HG02870 (cell line): ENCODE results near the gene JCAD.
"Not testable (repeated sequence)": the region's sequence is repeated elsewhere in the genome, so short reads cannot be mapped to it uniquely, and the experiment has no call there.

Experiments used
- ATAC-seq: cut with Tn5 transposase; IDR thresholded peaks from one replicate; pipeline ENCODE4 v1.9.1; 2021; ENCODE audit warnings: mild to moderate bottlenecking, moderate library complexity; ENCODE audit not compliant: unreplicated experiment

Gene JCAD

DNA sequence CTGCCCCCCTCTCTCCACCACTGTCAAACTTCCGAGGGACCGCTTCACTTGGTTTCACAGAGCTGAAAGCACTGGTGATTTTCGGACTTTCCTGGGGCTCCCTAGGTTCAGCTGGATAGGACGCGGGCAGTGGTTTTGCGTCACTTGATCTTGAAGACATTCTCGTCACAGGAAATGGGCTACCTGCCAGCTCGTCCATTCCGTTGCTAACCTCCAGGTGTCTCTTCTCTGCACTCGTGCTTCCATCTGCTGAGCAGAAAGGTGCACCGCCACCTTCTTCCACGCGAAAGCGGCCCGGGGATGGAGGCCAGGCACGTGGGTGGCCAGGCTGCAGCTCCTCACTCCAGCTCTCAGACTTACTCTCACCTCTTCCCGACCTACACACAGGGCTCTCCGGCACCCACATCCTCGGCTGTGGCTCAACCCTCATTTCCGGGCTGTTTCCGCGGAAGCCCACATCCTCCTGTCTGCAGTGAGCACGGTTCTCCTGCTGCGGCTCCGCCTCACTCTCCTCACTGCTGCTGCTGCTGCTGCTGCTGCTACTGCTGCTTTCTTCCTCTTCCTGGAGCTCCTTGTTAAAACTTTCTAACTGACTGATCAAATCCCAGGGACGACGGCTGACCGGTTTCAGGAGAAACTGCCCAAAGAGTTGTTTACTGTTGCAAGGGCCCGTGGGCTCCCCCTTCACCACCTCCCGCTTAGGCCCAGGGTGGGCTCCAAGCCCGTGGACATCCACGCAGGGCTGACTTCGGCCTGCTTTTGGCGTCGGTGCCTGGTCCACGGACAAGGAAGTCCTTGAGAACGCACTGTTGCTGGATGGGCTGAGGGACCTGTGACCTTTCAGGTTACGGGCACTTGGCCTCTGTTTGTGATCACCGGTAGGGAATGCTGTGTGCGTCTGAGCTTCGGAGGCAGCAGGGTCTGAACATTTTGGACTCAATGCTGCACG, 32.1 kb downstream of the JCAD start:
- ATAC-seq = peak; percentile 87

DNA sequence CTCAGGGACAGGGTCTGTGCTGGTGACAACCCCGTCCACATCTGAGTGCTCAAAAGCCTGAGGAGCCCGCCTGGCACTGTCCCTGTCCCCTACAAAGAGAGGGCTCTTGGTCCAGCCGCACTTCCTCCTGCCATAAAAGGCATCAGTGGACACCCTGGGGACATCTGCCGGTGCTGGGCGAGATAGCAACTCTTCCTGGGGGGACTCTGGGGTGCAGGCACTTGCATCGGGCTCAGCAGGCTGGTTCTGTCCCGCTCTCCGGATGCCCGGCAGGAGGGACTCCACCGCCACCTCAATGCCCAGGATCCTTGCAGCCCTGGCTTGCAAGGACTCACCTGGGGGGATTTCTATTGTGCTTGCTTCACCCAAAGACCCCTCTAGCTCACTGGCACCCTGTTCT, 32.8 kb downstream of the JCAD start:
- no peak for ATAC-seq

DNA sequence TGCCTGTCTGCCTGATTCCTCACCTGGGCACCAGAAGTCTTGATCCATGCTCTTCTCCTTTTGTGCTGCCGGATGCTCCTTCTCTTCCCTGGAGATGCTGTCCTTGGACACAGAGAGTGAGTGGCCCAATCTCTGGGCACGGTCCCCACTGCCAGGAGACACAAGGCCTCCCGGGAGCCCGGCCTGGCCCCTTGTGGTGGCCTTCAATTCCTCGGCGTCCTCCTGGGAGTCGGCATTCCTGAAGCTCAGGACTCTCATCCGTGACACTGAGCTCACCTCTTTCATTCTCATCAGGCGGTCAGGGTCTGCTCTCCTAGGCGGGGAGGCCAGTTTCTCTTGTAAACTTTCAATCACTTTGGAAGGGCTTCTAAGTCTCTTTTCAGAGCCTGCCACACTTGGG, 33.3 kb downstream of the JCAD start:
- no peak for ATAC-seq

DNA sequence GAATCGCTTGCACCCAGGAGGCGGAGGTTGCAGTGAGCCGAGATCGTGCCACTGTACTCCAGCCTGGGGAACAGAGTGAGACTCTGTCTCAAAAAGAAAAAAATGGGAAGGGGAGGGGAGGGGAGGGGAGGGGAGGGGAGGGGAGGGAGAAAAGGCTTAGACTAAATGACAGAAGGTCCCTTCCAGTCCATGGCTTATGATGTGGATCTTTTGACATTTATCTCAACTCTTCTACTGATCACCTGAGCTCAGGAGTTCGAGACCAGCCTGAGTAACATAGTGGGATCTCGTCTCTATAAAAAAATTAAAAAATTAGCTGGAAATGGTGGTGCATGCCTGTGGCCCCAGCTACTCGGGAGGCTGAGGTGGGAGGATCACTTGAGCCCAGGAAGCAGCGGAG, 34.0 kb downstream of the JCAD start:
- ATAC-seq = not testable (repeated sequence)

DNA sequence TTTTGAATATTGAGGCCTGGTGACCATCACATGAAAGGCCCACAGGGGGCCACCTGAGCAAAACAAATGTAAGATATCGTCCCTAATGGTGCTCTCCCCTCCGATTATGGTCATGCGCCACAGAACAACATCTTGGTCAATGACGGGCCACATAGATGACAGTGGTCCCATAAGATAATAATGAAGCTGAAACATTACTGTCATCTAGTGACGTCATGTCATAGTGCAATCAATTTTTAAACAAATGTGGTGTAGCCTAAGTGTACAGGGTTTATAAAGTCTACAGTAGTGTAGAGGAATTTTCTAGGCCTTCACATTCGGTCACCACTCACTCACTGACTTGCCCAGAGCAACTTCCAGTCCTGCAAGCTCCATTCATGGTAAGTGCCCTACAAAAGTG, 36.8 kb downstream of the JCAD start:
- no peak for ATAC-seq

DNA sequence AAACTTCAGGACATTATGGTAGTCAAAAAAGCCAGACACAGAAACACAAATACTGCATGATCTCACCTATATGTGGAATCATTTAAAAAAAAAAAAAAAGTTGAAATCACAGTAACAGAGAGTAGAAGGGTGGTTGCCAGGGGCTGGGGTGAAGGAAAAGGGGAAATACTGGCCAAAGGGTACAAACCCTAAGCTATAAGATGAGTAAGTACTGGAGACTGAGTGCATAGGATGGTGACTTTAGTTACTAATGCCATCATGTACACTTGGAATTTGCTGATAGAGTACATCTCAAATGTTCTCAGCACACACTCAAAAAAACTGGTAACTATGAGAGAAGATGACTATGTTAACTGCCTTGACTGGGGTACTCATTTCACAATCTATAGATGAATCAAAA, 39.9 kb downstream of the JCAD start:
- ATAC-seq = no peak

DNA sequence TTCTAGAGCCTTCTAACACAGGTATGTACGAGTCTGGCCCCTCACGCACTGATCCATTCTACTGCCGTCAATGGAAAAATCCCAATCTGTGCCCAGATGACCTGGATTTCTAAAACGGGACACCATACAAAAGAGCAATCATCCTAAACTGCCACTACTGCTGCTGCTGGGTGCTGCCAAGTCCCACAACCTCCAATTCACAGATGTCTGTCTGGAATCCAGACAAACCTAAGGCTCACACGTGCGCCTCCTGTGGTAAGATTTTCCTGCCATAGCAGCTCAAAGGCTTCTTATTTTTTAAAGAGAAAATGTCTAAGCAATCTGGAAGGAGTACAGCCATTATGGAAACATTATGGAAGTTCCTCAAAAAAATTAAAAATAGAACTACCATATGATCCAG, 40.9 kb downstream of the JCAD start:
- no peak for ATAC-seq

DNA sequence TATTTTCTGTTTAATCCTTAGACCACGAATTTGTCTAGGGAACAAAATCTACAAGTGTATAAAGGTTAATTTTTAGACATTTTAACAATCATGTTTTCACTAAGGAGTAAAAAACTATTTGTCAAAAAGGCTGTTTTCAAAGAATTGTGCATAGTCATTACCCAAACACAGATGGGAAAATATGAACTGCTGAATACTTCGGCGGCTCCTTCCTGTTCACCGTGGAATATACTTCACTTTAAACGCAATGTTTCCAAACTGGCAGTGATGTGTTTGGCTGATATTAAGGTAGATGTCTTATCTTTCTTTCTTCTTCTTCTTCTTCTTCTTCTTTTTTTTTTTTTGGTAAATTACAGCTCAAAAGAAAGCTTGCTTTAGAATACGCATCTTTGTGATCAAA, 41.4 kb downstream of the JCAD start:
- ATAC-seq = no peak

DNA sequence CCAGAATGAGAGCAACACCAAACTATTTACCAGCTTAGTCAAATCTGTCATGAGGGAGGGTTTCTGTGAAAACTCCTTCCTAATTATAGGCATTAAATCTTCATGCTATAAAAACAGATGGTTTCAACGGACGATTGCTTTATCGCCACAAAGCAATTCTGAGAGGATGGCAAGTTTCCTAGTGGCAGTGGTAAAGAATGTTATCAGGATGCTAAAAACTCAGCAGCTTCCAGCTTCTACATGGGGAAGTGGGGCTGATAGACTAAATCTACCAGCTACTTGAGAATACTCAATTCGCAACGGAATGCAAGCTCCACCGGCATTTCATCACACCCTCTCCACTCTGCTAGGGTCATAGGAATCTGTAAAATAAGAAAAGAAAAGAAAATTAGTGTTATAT, 41.8 kb downstream of the JCAD start:
- ATAC-seq = no peak

DNA sequence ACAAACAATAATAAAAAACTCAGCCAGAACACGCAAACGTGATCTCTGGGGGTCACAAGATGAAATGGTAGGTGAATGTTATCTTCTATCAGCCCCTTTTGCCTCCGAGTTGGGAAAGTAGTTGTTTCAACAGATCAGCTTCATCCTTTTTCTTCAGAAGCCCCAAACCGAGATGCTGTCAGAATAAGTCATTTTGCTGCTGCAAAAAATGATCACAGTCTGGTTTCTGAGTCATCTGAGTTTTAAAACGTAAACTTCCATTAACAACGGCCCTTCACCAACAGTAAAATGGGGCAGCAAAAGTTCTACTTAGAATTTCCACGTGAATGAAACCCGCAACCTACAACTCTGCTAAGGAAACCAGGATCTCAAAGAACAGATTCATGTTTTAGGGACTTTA, 44.9 kb downstream of the JCAD start:
- ATAC-seq = no peak

DNA sequence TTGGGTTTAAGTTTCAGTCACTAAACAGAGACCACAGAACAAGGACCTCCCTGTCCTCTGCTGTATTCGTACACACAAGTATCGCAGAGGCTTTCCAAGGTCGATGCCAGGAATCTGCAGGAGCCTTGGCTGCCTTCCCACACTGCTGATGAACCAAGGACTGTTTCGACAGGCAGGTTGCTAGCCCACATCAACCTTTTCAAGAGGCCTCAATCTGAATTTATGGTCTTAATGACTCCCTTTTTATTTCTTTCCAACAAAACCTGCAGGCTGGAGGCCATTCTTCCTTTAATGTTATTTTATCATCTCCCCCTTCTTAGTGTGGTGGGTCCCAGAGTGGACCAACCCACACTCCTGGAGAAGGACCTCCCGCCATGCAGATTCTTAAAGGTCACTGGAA, 45.6 kb downstream of the JCAD start:
- no peak for ATAC-seq

DNA sequence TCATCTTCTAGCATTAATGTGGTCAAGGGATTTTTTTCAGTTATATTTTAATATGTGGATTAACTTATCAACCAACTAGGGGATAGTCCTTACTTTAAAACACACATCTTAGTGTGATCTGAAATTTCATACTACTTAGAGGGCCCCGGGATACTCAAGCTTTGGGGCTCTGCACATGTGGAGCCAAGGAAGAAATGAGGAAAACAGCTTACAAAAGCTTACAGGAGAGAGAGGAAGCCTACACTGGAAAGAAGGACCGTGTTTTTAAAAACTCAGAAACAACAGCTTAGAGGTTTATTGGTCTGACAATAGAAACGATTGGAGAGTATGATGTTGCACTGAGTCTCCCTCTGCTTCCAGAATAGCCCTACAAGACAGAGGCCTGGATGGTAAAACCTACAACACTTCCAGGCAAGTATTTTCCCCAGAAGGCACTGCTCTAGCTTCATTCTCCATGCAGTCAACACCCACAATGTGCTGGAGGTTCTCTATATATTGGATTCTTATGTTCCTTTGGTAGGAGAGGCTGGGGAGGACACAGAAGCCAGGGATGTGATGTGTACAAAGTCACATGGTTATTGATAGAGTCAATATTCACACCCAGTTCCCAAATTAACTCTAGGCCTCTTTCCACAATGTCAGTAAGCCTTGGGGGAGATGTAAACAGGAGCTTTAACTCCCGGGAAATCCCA, 47.3 kb downstream of the JCAD start:
- ATAC-seq = no peak

DNA sequence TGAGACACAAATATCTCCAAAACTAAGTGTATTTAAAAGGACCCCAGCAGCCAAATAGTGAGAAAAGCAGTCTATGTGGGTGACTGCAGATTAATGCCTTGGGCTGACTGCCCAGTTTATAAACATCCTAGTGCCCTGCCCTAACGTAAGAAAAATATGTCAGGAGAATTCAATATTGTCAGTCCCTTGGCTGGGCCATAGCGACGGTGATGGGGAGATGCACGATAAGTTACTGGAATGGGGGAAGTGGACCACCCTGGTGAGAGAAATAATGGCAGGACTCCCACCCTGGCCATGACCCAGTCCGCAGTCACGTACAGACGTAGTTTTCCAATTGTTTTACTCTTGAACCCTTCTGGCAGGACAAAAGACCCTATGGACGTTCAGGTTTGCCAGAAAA, 48.0 kb downstream of the JCAD start:
- ATAC-seq = no peak

DNA sequence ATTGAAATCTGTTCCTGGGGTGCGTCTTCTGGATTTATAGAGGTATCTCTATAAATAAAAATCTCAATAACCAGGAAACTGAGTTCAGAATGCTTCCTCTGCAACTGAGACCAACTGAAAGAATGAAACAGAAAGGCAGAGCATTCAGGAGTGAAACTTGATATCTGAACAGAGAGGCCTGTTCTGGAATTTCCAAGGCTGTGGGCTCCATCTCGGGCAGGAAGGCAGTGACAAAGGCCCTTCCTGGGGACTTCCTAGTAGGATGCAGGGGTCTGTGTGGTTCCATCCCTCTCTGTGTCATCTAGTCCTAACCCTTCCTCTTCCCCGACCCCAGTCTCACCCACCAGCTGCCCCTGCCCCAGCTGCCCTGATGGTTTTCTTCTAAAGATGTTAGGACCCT, 52.0 kb downstream of the JCAD start:
- no peak for ATAC-seq

DNA sequence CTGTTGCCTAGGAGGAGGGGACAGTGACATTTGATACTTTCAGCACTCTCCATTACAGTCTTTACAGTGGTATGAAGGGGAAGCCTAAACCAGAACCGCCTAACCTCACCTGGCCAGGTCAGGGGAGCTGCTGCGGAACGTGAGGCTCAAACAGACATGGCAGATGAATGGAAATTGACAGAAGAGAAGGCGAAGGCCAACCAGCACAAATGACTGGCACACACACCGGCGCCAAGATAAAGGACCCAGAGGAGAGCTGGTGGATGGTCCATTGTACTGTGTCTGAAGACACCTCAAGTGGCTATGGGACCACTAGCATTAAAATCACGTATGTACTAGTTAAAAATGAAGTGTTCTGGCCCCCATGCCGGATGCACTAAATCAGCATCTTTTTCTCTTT, 53.0 kb downstream of the JCAD start:
- no peak for ATAC-seq

DNA sequence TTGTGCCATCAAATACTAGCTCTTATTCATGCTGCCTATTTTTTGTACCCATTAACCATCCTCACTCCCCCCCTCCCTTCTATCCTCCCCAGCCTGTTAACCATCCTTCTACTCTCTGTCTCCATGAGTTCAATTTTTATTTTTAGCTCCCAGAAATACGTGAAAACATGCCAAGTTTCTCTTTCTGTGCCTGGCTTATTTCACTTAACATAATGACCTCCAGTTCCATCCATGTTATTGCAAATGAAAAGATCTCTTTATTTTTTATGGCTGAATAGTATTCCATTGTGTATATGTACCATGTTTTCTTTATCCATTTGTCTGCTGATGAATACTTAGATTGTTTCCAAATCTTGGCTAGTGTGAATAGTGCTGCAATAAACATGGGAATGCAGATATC, 54.3 kb downstream of the JCAD start:
- ATAC-seq = not testable (repeated sequence)

DNA sequence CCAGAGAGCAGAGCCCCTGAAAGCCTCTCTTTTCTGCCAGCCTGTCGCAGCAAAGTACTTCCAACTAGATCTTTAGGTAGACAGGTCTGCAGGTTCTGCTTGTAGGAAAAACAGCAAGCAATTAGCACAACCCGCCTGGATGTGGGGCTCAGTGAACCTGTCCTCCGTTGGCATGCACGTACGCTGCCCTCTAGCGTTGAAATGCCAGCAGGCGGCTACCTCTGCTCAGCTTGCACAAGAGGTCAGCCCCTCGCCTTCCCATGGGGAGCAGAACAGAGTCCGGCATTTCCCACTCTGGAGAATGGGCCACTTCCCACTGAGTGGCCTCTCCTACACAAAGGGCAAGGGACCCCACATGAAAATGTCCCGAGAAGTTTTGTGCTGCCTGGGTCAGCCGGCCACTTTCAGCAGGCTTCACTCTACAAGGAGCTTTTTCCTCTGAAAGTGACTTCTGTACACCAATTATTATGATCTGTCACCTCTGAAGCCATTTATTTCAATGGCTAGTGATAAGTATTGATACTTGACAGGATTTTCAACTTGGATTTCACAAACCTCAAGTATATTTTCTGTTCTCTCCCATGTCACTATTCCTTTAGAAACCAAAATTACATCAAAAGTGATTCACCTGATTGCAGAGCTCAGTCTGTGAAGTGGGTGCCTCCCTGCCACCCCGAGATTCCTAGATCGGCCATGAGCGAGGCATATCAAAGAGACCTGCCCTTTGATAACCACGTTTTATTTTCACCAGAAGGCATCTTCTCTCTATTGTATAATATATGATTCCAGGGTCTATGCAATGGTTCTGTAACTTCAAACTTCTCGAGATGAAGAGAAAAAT, 56.7 kb downstream of the JCAD start:
- no peak for ATAC-seq

DNA sequence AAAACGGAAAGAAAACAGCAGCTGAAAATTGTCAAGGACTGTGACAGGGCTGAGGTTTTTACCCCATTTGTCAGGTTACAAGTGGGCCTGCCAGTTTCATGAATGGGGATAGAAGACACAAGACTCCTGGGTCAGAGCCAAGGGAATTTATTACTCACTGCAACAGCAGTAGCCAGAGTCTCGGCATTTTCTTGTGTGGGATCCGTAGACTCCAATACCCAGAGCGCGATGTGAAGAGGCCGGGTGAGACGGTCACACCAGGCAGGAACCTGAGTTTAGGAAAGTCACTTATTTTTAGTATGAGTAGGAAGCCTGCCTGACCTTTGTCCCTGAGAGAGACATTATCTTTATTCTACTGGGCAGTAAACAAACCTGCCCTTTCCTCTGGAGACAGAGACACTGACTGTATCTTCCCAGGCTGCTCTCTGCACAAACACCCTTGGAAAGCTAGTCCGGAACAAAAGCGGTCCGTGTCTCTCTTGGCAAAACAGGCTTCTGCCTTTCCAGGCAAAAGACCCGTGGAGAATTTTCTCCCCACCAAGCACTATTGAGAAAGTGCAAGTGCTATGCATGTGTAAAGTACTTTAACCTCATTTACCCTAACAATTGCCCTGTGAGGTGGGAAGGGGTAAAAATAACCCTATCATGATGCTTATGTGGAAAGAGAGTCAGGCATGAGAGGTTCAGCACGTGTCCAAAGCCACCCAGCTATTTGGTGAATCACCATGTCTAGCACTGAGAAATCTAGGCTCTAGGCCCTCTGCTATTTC, 58.4 kb downstream of the JCAD start:
- ATAC-seq = no peak

DNA sequence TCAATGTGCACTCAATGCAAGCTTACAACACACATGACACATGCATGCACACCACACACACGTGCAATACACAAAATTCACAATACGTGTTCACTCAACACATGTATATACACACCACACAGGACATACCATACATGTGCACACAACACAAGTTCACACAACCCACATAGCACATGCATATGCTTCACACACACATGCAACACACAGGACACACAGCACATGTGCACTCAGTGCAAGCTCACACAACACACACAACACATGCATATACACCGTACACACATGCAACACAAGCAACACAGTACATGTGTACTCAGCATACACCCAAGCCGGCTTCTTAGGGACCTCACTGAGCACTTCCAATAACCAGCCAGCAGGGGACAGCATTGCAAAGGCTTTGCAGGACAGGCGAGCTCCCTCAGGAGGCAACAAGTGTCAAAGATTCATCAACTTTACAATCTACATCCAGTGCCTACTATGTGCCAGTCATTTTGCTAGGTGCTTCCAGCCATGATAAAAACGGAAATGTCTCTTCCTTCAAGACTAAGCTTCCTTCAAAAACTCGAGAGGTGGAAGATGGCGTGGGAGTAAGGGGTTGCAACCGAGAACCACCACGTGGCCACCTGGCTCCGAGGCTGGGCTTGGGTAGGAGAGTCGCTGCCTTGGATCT, 61.1 kb downstream of the JCAD start:
- peak; percentile 77 for ATAC-seq

DNA sequence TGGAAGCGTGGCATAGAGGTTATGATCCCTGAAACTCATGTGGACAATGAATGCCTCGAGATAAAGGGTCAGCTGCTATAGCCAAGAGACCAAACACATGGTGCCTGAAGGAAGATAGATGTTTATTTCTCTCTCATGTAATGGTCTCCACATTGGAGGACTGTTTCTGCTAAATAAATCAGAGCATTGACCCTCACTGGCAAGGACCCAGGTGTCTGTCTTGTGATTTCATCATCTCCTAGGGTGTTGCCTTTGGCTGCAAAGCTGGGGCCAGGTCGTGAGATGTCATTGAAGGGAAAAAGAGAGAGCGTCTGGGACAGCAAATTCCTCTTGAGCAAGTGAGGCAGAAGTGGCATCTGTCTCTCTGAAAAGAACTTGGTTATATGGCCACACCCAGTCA, 64.6 kb downstream of the JCAD start:
- ATAC-seq = no peak
